A549 treated with ZK216348 at 1 μM for 4 hours (cell line): ENCODE results near the gene OR10K1. TPM values are rescaled to one million over a fixed set of nuclear protein-coding genes. Genes with fewer than 3 reads are reported as not detected.

Source experiments
- total RNA-seq: library from RNA; stranded (reverse); fragments of 200-300 nt; extraction: Qiagen RNA extraction; gene quantifications from 5 replicates; pipeline ENCODE4 v1.2.3, GENCODE V29; 2022; ENCODE audit warnings: low read depth

OR10K1 gene, protein sequence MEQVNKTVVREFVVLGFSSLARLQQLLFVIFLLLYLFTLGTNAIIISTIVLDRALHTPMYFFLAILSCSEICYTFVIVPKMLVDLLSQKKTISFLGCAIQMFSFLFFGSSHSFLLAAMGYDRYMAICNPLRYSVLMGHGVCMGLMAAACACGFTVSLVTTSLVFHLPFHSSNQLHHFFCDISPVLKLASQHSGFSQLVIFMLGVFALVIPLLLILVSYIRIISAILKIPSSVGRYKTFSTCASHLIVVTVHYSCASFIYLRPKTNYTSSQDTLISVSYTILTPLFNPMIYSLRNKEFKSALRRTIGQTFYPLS
- total RNA-seq: not detected in 5 replicates

DNA sequence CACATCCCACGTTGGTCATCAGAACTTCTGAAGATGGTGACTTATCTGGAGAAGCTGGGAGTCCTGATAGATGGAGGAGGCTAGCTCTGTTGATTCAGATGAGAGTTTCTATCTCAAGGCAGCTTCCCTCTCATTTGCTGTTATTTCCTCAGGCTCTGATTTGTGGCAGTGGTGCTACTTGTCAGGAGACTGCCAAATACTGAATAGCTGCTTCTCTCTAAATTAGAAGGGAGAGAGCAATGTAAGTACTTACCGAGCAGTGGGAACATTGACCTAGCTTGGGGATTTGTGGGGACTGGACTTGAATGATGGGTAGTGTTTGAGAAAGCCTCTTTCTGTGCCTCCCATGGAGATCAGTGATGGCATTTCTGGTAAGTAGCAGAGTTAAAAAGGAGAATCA is at the start of gene OR10K1:
TSS of gene OR10K1 (plus strand) at position 301 of the 400 bp plus-strand sequence. CDS start 3,728 bp downstream, outside the sequence.

DNA sequence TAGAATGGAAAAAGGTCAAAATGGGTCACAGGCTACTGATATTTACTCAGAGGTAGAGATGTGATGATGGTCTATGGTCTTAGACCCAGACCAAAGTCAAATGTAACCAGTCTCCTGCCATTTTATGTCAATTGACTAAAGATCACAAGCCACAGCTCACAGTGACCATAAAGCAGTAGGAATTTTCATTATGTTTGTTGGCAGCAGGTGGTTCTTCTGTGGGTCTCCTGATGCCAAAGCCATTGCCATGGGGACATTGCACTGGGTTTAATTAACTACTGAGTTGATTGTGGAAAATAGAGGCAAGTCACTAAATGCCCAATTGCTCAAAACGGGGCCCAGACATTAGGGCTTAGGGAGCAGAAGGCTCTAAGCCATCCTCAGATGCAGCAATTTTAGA is 35.5 kb upstream of the OR10K1 start, which contains the start of gene OR10K2:
TSS of gene OR10K2 (minus strand) at position 101 of the 400 bp plus-strand sequence. CDS start 5,371 bp downstream, outside the sequence.

DNA sequence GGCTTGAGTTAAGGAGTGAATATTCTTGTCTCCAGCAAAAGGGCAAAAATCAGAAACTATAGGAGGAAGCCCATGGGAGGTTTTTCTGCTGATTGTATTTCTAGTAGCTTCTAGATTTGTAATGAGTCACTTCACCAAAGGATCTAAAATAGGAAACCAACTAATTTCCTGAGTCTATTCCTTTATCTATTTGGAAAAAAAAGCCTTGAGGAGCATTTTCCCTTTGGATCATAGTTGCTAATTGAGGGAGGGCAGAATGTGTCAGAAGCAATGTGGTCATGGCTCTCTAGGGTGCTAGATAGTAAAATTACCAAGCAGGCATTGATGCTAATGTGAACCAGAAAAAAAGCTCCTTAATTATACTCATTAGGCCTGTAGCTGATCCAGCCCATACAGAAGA is 10.3 kb downstream of the OR10K1 start, which contains the start of gene OR10R2:
TSS of gene OR10R2 (plus strand) at position 301 of the 400 bp plus-strand sequence. CDS start 106 bp downstream, outside the sequence.

Other genes with a start within 250 kb of the OR10K1 start
- gene CD1A, start 207.4 kb upstream of the OR10K1 start, total RNA-seq: not detected in 5 replicates
- not detected in 5 replicates for gene CD1C, start 171.9 kb upstream of the OR10K1 start, total RNA-seq
- not detected in 5 replicates for gene CD1B, start 130.3 kb upstream of the OR10K1 start, total RNA-seq
- gene CD1E, start 107.9 kb upstream of the OR10K1 start, total RNA-seq: not detected in 5 replicates
- not detected in 5 replicates for gene OR10T2, start 62.4 kb upstream of the OR10K1 start, total RNA-seq
- not detected in 5 replicates for gene OR10K2, start 35.6 kb upstream of the OR10K1 start, total RNA-seq
- gene OR10R2, start 10.4 kb downstream of the OR10K1 start, total RNA-seq: not detected in 5 replicates
- not detected in 5 replicates for gene OR6Y1, start 92.6 kb downstream of the OR10K1 start, total RNA-seq
- not detected in 5 replicates for gene OR6P1, start 108.7 kb downstream of the OR10K1 start, total RNA-seq
- not detected in 5 replicates for gene OR10X1, start 118.1 kb downstream of the OR10K1 start, total RNA-seq
- gene OR10Z1, start 143.4 kb downstream of the OR10K1 start, total RNA-seq: not detected in 5 replicates
- not detected in 5 replicates for gene SPTA1, start 224.9 kb downstream of the OR10K1 start, total RNA-seq
- not detected in 5 replicates for gene OR6K2, start 238.8 kb downstream of the OR10K1 start, total RNA-seq